GM12878 (cell line): Measurements from ENCODE around the gene CCDC85A.

ENCODE experiments used
- BMI1 ChIP-seq: fragments of 450-650 bp; IDR thresholded peaks from 2 replicates; pipeline ENCODE4 v1.6.1; 2016; ENCODE audit warnings: mild to moderate bottlenecking, moderate library complexity, borderline replicate concordance
- CHD4 ChIP-seq: fragments of 200-600 bp; sonication (generic); IDR thresholded peaks from 2 replicates; pipeline ENCODE4 v1.6.1; 2016; ENCODE audit warnings: mild to moderate bottlenecking
- EP300 ChIP-seq, 2 experiments: fragments of 150-350 bp in 1 of 2; IDR thresholded peaks; 2 replicates each; pipeline ENCODE4 v1.6.1; 2011 to 2012; ENCODE audit warnings: low read depth in 2 of 2, low read length in 2 of 2, borderline replicate concordance in 1 of 2, improper control_type of control experiment in 1 of 2, inconsistent platforms in 1 of 2; ENCODE audit not compliant: control insufficient read depth in 1 of 2
- HDAC2 ChIP-seq: fragments of 200-600 bp; sonication (generic); IDR thresholded peaks from 2 replicates; pipeline ENCODE4 v1.6.1; 2017
- POLR2AphosphoS5 ChIP-seq: IDR thresholded peaks from 2 replicates; pipeline ENCODE4 v1.6.1; 2011; ENCODE audit warnings: mild to moderate bottlenecking, low read length, inconsistent platforms
- TF ChIP-seq, protein P1 (sequence below): IDR thresholded peaks from 2 replicates; pipeline ENCODE4 v1.6.1; 2012; ENCODE audit warnings: mild to moderate bottlenecking, low read depth, low read length

GRCh38 chr2:56287508-56287907 is 103.7 kb downstream of the CCDC85A start:
- TF ChIP-seq POLR2AphosphoS5 (no peak), BMI1 (no peak), HDAC2 (no peak), EP300 (IDR thresholded peaks at IDR 0.05; ENCODE audit: borderline replicate concordance in 1 of 2, control insufficient read depth in 1 of 2, low read depth in 2 of 2, low read length in 2 of 2) (no peak), CHD4 (no peak)
- TF ChIP-seq, protein P1, sequence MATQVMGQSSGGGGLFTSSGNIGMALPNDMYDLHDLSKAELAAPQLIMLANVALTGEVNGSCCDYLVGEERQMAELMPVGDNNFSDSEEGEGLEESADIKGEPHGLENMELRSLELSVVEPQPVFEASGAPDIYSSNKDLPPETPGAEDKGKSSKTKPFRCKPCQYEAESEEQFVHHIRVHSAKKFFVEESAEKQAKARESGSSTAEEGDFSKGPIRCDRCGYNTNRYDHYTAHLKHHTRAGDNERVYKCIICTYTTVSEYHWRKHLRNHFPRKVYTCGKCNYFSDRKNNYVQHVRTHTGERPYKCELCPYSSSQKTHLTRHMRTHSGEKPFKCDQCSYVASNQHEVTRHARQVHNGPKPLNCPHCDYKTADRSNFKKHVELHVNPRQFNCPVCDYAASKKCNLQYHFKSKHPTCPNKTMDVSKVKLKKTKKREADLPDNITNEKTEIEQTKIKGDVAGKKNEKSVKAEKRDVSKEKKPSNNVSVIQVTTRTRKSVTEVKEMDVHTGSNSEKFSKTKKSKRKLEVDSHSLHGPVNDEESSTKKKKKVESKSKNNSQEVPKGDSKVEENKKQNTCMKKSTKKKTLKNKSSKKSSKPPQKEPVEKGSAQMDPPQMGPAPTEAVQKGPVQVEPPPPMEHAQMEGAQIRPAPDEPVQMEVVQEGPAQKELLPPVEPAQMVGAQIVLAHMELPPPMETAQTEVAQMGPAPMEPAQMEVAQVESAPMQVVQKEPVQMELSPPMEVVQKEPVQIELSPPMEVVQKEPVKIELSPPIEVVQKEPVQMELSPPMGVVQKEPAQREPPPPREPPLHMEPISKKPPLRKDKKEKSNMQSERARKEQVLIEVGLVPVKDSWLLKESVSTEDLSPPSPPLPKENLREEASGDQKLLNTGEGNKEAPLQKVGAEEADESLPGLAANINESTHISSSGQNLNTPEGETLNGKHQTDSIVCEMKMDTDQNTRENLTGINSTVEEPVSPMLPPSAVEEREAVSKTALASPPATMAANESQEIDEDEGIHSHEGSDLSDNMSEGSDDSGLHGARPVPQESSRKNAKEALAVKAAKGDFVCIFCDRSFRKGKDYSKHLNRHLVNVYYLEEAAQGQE, result no peak
